ENCODE results near the gene IST1. TPM values are rescaled to one million over a fixed set of nuclear protein-coding genes. Genes with fewer than 3 reads are reported as not detected.

The IST1 gene
- total RNA-seq, 1 donor from 2014 or later: 200 TPM

- peak overlapping the region; percentile 94 for H3K4me3 ChIP-seq
- H3K9me3 ChIP-seq: no peaks in the 10 kb centered on the region
- H3K27ac ChIP-seq: peak overlapping the region; percentile 94
- ATAC-seq (no peak), DNase-seq (no peak)
- TF ChIP-seq CTCF (IDR thresholded peaks at IDR 0.05): no peak
- peaks cover 32% of the 10 kb centered on the region for H3K4me1 ChIP-seq
- intact Hi-C loops (cut with DNase I): no loop called here
- no peaks in the 10 kb centered on the region for H3K27me3 ChIP-seq (ENCODE audit: low read depth)
- H3K36me3 ChIP-seq: no peaks in the 10 kb centered on the region
Measured at GRCh38 chr16:71893888-71894228, 1.5 kb upstream of the IST1 start.

DNA sequence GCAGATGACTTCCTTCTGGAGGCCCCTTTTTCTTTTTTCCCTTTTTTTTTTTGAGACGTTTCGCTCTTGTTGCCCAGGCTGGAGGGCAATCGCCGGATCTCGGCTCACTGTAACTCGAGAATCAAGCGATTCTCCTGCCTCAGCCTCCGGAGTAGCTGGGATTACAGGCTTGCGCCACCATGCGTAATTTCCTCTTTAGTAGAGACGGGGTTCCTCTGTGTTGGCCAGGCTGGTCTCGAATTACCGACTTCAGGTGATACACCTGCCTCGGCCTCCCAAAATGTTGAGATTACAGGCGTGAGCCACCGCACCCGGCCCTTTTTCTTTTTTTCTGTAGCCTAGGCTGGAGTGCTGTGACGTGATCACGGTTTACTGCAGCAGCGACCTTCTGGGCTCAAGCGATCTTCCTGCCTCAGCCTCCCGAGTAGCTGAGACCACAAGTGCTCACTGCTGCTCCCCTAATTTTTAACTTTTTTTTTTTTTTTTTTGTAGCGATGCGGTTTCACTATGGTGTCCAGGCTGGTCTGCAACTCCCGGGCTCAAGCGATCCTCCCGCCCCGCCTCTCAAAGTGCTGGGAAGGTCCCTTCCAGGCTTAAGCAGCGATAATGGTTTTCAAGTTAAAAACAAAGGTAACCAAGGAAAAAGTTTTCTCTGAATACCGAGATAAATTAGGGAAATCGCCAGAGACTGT is 956 bp upstream of the IST1 start:
- no peak for TF ChIP-seq CTCF (IDR thresholded peaks at IDR 0.05)
- Histone ChIP-seq H3K27ac (peak overlapping the region; percentile 94), H3K4me1 (peaks cover 38% of the 10 kb centered on the region), H3K9me3 (no peaks in the 10 kb centered on the region), H3K27me3 (ENCODE audit: low read depth) (no peaks in the 10 kb centered on the region), H3K4me3 (peak overlapping the region; percentile 94), H3K36me3 (no peaks in the 10 kb centered on the region)
- DNase-seq (peak; percentile 68), ATAC-seq (peak; percentile 26 to 50)
- intact Hi-C loops (cut with DNase I): no loop called here

DNA sequence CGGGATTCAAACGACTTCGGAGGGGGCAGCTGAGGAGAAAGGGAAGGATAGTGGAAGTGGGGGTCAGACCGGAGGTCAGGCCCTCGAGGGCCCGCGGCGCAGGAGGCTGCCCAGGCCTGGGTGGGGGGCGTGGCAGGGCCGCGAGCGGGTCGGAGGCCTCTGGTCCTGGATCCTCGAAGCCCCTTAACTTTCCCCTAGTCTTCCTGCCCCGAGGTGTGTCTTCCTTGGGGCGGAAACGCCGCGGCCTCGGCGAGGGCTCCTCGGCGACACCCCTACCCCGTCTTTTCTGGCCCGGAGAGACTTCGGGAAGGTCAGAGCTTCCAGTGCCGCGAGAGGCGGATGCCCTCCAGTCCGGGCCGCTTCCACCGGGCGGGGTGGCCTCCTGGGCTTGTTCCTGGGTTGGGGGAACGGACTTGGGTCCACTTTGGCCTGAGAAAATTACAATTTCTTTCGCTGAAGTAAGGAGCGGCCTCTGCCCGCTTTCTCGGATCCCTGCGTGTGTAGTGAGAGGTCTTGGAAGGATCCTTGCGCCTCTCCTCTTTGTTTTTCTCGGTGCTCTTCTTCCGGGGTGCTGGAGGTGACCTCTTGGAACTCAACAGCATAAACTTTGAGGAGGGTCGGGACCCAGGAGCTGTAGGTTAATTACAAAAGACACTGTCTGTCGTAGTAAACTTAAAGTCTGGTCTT is 491 bp downstream of the IST1 start:
- intact Hi-C loops (cut with DNase I): no loop called here
- peaks cover 52% of the 10 kb centered on the region for H3K4me1 ChIP-seq
- ATAC-seq (peak; percentile 68 to 72), DNase-seq (peak; percentile 67)
- H3K27me3 ChIP-seq (ENCODE audit: low read depth): no peaks in the 10 kb centered on the region
- no peaks in the 10 kb centered on the region for H3K36me3 ChIP-seq
- H3K27ac ChIP-seq: peak overlapping the region; percentile 94
- peak overlapping the region; percentile 94 for H3K4me3 ChIP-seq
- no peak for TF ChIP-seq CTCF (IDR thresholded peaks at IDR 0.05)
- H3K9me3 ChIP-seq: no peaks in the 10 kb centered on the region

DNA sequence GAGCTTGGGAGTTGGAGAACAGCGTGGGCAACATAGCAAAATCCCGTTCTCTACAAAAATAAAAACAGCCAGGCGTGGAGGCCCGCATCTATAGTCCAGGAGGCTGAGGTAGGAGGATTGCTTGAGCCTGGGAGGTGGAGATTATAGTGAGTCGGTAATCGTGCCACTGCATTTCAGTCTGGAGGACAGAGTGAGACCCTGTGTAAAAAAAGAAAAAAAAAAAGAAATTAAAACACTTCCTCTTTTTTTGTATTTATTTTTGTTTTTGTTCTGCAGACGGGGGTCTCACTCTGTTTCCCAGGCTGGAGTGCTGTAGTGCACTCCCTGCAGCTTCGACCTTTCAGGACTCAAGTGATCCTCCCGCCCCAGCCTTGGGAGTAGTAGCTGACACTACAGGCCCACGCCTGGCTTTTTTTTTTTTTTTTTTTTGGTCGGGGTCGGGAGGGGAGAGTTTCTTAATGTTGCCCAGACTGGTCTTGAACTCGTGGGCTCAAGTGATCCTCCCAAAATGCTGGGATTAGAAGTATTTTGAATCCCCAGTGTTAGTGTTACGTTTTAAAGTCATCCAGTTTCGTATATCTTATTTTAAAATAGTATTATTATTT is 1.5 kb downstream of the IST1 start:
- ATAC-seq (no peak), DNase-seq (no peak)
- intact Hi-C loops (cut with DNase I): no loop called here
- H3K4me3 ChIP-seq: peak overlapping the region; percentile 94
- peak overlapping the region; percentile 94 for H3K27ac ChIP-seq
- no peaks in the 10 kb centered on the region for H3K9me3 ChIP-seq
- no peaks in the 10 kb centered on the region for H3K36me3 ChIP-seq
- no peaks in the 10 kb centered on the region for H3K27me3 ChIP-seq (ENCODE audit: low read depth)
- peaks cover 55% of the 10 kb centered on the region for H3K4me1 ChIP-seq
- no peak for TF ChIP-seq CTCF (IDR thresholded peaks at IDR 0.05)

DNA sequence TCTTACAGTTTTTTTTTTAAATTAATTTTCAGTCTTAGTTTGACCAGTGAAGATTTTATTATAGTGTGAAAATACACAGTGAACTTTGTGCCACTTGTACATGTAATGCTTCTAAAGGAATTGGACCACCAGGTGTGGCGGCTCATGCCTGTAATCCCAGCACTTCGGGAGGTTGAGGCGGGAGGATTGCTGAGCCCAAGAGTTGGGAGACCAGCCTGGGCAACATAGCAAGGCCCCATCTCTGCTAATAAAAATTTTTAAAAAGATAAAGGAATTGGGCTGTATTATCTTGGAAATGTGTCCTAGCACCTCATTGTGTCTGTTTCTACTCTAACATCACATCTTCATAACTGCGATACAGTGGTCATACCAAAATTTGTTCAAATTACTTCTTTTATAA is 3.8 kb downstream of the IST1 start:
- ATAC-seq: no peak
- Histone ChIP-seq H3K36me3 (no peaks in the 10 kb centered on the region), H3K27me3 (ENCODE audit: low read depth) (no peaks in the 10 kb centered on the region), H3K4me1 (peaks cover 53% of the 10 kb centered on the region), H3K4me3 (no peak overlapping the region), H3K9me3 (no peaks in the 10 kb centered on the region), H3K27ac (no peak overlapping the region)
- no peak for DNase-seq
- TF ChIP-seq CTCF (IDR thresholded peaks at IDR 0.05): no peak
- intact Hi-C loops (cut with DNase I): no loop called here
